ENCODE measurements around the gene NUP37.

Gene NUP37

GRCh38 chr12:102059343-102059742 lies 60.6 kb downstream of the NUP37 start:
- H3K4me2 ChIP-seq (ENCODE audit: low read length) = no peak overlapping the region
- no peaks in the 10 kb centered on the region for H3K36me3 ChIP-seq (ENCODE audit: control insufficient read depth, insufficient read depth, low read length)
- H3K27me3 ChIP-seq (ENCODE audit: control insufficient read depth, insufficient read depth, low read length) = no peaks in the 10 kb centered on the region
- no peak overlapping the region for H2AFZ ChIP-seq
- H3K9me3 ChIP-seq (ENCODE audit: control insufficient read depth, low read length) = no peaks in the 10 kb centered on the region
- no peak overlapping the region for H3K4me3 ChIP-seq (ENCODE audit: low read depth, low read length)
- no peak overlapping the region for H3K27ac ChIP-seq
- TF ChIP-seq, protein P1, sequence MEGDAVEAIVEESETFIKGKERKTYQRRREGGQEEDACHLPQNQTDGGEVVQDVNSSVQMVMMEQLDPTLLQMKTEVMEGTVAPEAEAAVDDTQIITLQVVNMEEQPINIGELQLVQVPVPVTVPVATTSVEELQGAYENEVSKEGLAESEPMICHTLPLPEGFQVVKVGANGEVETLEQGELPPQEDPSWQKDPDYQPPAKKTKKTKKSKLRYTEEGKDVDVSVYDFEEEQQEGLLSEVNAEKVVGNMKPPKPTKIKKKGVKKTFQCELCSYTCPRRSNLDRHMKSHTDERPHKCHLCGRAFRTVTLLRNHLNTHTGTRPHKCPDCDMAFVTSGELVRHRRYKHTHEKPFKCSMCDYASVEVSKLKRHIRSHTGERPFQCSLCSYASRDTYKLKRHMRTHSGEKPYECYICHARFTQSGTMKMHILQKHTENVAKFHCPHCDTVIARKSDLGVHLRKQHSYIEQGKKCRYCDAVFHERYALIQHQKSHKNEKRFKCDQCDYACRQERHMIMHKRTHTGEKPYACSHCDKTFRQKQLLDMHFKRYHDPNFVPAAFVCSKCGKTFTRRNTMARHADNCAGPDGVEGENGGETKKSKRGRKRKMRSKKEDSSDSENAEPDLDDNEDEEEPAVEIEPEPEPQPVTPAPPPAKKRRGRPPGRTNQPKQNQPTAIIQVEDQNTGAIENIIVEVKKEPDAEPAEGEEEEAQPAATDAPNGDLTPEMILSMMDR (IDR thresholded peaks at IDR 0.05) = no peak
- H3K4me1 ChIP-seq = peaks cover 4% of the 10 kb centered on the region
- H3K9ac ChIP-seq = no peak overlapping the region
- no peaks in the 10 kb centered on the region for H3K79me2 ChIP-seq

- no peak overlapping the region for H3K4me3 ChIP-seq (ENCODE audit: low read depth, low read length)
- TF ChIP-seq, protein P1 (IDR thresholded peaks at IDR 0.05) = no peak
- H3K36me3 ChIP-seq (ENCODE audit: control insufficient read depth, insufficient read depth, low read length) = no peaks in the 10 kb centered on the region
These were observed 65.6 kb downstream of the NUP37 start for GRCh38 chr12:102054345-102054744.

DNA sequence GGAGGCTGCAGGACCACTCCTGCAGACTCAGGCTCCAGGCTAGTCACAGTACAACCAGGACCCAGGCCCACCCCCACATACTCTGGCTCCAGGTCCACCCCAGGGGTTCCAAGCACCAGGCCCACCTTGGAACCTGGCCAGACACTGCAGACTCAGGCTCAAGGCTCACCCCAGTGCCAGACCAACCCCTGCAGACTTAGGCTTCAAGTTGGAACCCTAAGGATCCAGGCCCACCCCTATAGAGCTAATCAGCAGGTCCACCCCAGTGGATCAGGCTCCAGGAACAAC lies 66.9 kb downstream of the NUP37 start:
- Histone ChIP-seq H3K36me3 (ENCODE audit: control insufficient read depth, insufficient read depth, low read length) (no peaks in the 10 kb centered on the region), H3K9me3 (ENCODE audit: control insufficient read depth, low read length) (no peaks in the 10 kb centered on the region), H3K4me3 (ENCODE audit: low read depth, low read length) (no peak overlapping the region), H3K79me2 (no peaks in the 10 kb centered on the region), H3K27me3 (ENCODE audit: control insufficient read depth, insufficient read depth, low read length) (no peaks in the 10 kb centered on the region), H3K27ac (no peak overlapping the region), H3K9ac (no peak overlapping the region), H3K4me1 (no peaks in the 10 kb centered on the region), H2AFZ (no peak overlapping the region), H3K4me2 (ENCODE audit: low read length) (no peak overlapping the region)
- TF ChIP-seq, protein P1 (IDR thresholded peaks at IDR 0.05) = no peak

More at GRCh38 chr12:102054345-102054744, 65.6 kb downstream of the NUP37 start:
- Histone ChIP-seq H3K27me3 (ENCODE audit: control insufficient read depth, insufficient read depth, low read length) (no peaks in the 10 kb centered on the region), H3K27ac (no peak overlapping the region), H3K4me2 (ENCODE audit: low read length) (no peak overlapping the region), H3K4me1 (no peaks in the 10 kb centered on the region), H3K9me3 (ENCODE audit: control insufficient read depth, low read length) (no peaks in the 10 kb centered on the region), H3K9ac (no peak overlapping the region), H2AFZ (no peak overlapping the region), H3K79me2 (no peaks in the 10 kb centered on the region)

DNA sequence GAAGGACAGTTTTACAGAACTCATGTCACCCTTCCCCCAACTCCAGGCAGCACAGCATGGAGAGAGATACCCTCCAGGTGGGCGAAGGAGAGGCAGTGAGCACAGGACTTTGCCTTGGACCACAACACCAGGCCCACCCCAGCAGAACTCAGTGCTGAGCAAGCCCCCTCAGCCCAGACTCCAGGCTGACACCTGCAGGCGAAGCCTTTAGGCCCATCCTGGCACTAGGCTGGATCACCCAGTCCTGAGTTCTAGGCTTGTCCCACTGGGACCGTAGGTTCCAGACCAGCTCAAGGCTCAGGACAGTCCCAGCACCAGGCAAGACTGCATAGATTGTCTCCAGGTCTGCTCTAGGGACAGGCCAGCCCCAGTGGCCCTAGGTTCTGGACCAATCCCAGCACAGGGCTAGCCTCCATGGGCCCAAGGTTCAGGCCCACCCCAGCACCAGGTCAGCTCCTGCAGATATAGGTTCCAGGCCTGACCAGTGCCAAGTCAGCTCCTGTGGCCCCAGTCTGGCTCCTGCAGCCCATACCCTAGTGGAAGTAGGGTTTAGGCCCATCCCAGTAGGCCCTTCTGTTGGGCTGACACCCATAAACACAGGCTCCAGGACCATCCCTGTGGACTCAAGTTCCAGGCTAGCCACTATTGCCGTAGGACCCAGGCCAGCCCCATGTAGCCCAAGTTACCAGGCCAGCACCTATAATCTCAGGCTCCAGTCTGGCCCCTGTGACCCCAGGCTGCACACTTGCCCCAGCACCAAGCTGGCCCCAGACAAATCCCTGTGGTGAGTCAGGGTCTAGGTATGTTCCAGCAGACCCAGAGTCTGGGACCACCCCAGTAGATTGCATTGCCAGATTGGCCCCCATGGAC lies 67.5 kb downstream of the NUP37 start:
- Histone ChIP-seq H2AFZ (no peak overlapping the region), H3K9ac (no peak overlapping the region), H3K79me2 (no peaks in the 10 kb centered on the region), H3K4me2 (ENCODE audit: low read length) (no peak overlapping the region), H3K27ac (no peak overlapping the region), H3K27me3 (ENCODE audit: control insufficient read depth, insufficient read depth, low read length) (no peaks in the 10 kb centered on the region), H3K4me3 (ENCODE audit: low read depth, low read length) (no peak overlapping the region), H3K9me3 (ENCODE audit: control insufficient read depth, low read length) (no peaks in the 10 kb centered on the region), H3K4me1 (no peaks in the 10 kb centered on the region), H3K36me3 (ENCODE audit: control insufficient read depth, insufficient read depth, low read length) (no peaks in the 10 kb centered on the region)
- TF ChIP-seq, protein P1 (IDR thresholded peaks at IDR 0.05) = no peak

DNA sequence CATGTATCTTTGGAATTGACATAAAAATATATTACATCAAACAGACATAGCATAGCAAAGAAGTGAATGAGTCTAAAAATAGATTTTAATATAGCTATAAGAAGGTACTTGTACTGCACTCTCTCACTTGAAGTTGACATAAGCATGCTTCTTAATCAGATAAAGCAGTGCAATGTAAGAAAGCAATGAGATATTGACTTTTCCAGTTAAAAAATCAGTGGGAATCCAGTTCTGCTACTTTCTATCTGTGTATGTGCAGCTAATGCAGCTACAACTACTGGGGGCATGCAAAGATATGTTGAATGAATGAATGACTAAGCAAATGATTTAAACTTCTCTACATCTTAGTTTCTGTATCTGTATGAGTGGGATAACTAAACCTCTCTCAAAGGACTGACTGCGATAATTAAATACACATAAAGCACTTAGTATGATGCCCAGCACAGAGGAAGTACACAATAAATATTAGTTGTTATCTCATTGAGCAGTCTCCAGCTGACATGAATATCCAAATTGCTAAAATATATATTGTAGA lies 68.4 kb downstream of the NUP37 start:
- TF ChIP-seq, protein P1 (IDR thresholded peaks at IDR 0.05) = no peak
- Histone ChIP-seq H3K9me3 (ENCODE audit: control insufficient read depth, low read length) (no peaks in the 10 kb centered on the region), H3K27ac (no peak overlapping the region), H3K9ac (no peak overlapping the region), H3K4me2 (ENCODE audit: low read length) (no peak overlapping the region), H3K27me3 (ENCODE audit: control insufficient read depth, insufficient read depth, low read length) (no peaks in the 10 kb centered on the region), H3K79me2 (no peaks in the 10 kb centered on the region), H3K4me3 (ENCODE audit: low read depth, low read length) (no peak overlapping the region), H2AFZ (no peak overlapping the region), H3K4me1 (no peaks in the 10 kb centered on the region), H3K36me3 (ENCODE audit: control insufficient read depth, insufficient read depth, low read length) (no peaks in the 10 kb centered on the region)
